RWPE2 (cell line): Measurements from ENCODE around the gene ZNF710.

Source experiments
- ATAC-seq: fragments of 200-7000 bp; cut with Tn5 transposase; 3 replicates; pipeline ENCODE4 v1.9.1; 2021; ENCODE audit warnings: low read depth
- DNase-seq: peaks from one replicate; pipeline ENCODE4 v3.0.0-alpha.2; 2020; ENCODE audit warnings: low spot score
- H3K27ac ChIP-seq: fragments of 450-650 bp; 2 replicates; pipeline ENCODE4 v1.5.1; 2017; ENCODE audit warnings: mild to moderate bottlenecking; ENCODE audit not compliant: poor library complexity, severe bottlenecking
- H3K27me3 ChIP-seq: fragments of 250-450 bp; sonication (Bioruptor Pico); 2 replicates; pipeline ENCODE4 v1.5.1; 2021; ENCODE audit warnings: mild to moderate bottlenecking, moderate library complexity; ENCODE audit not compliant: insufficient read depth, poor library complexity, severe bottlenecking
- H3K36me3 ChIP-seq: fragments of 250-450 bp; sonication (Bioruptor Pico); 2 replicates; pipeline ENCODE4 v1.5.1; 2020; ENCODE audit warnings: low read depth, mild to moderate bottlenecking, moderate library complexity
- H3K4me1 ChIP-seq: fragments of 250-450 bp; sonication (Bioruptor Pico); 2 replicates; pipeline ENCODE4 v1.5.1; 2021; ENCODE audit warnings: mild to moderate bottlenecking, moderate library complexity; ENCODE audit not compliant: insufficient read depth, poor library complexity, severe bottlenecking
- H3K4me3 ChIP-seq: fragments of 250-450 bp; sonication (Bioruptor Pico); 2 replicates; pipeline ENCODE4 v1.5.1; 2021; ENCODE audit warnings: mild to moderate bottlenecking, moderate library complexity; ENCODE audit not compliant: severe bottlenecking
- H3K9me3 ChIP-seq: fragments of 250-450 bp; sonication (Bioruptor Pico); 2 replicates; pipeline ENCODE4 v1.5.1; 2021; ENCODE audit warnings: mild to moderate bottlenecking, moderate library complexity; ENCODE audit not compliant: severe bottlenecking
- CTCF ChIP-seq: fragments of 450-650 bp; IDR thresholded peaks from one replicate; pipeline ENCODE4 v1.5.1; 2017; ENCODE audit warnings: mild to moderate bottlenecking, moderate library complexity; ENCODE audit not compliant: poor library complexity, severe bottlenecking

ZNF710 gene

GRCh38 chr15:90099868-90100831 is 99.0 kb downstream of the ZNF710 start:
- H3K27ac ChIP-seq, result peak overlapping the region; percentile 3
- TF ChIP-seq CTCF, result no peak
- peak; percentile 33; the same call in 2 of the 3 replicates for ATAC-seq
- H3K36me3 ChIP-seq, result no peaks in the 10 kb centered on the region
- no peaks in the 10 kb centered on the region for H3K9me3 ChIP-seq
- peaks cover 15% of the 10 kb centered on the region for H3K4me1 ChIP-seq
- no peaks in the 10 kb centered on the region for H3K27me3 ChIP-seq
- no peak for DNase-seq
- H3K4me3 ChIP-seq, result no peak overlapping the region

- Histone ChIP-seq H3K27ac (peak overlapping the region; percentile 15), H3K4me3 (peak overlapping the region; percentile 74), H3K4me1 (peaks cover 18% of the 10 kb centered on the region), H3K27me3 (no peaks in the 10 kb centered on the region), H3K36me3 (no peaks in the 10 kb centered on the region), H3K9me3 (no peaks in the 10 kb centered on the region)
- ATAC-seq (no peak), DNase-seq (no peak)
- no peak for TF ChIP-seq CTCF
Observed at GRCh38 chr15:90101130-90101968, 100.2 kb downstream of the ZNF710 start.

GRCh38 chr15:90101969-90102890 is 101.1 kb downstream of the ZNF710 start, which contains the start of gene IDH2:
Gene IDH2 (minus strand): TSS chr15:90102468. CDS start chr15:90102390, 78 bp downstream.
- Histone ChIP-seq H3K4me1 (peaks cover 21% of the 10 kb centered on the region), H3K27ac (peak within 1 kb of the TSS; percentile 15), H3K27me3 (no peaks in the 10 kb centered on the region), H3K36me3 (no peaks in the 10 kb centered on the region), H3K9me3 (no peaks in the 10 kb centered on the region), H3K4me3 (peak within 1 kb of the TSS; percentile 74)
- peak; percentile 11 for TF ChIP-seq CTCF
- DNase-seq (peak; percentile 82), ATAC-seq (peak; percentile 88)

- Histone ChIP-seq H3K27me3 (no peaks in the 10 kb centered on the region), H3K4me1 (peaks cover 18% of the 10 kb centered on the region), H3K4me3 (no peak overlapping the region), H3K36me3 (no peaks in the 10 kb centered on the region), H3K9me3 (no peaks in the 10 kb centered on the region), H3K27ac (no peak overlapping the region)
- DNase-seq (no peak), ATAC-seq (no peak)
- TF ChIP-seq CTCF, result no peak
Observed at GRCh38 chr15:90103701-90104329, 102.7 kb downstream of the ZNF710 start.
